HS-5 (cell line): ENCODE results near the gene ZFP92.
"Not testable (repeated sequence)": the region's sequence is repeated elsewhere in the genome, so short reads cannot be mapped to it uniquely, and the experiment has no call there.

Source experiments
- DNase-seq: peaks from one replicate; pipeline ENCODE4 v3.0.0-alpha.2; 2012; ENCODE audit warnings: low read depth

Gene ZFP92, protein sequence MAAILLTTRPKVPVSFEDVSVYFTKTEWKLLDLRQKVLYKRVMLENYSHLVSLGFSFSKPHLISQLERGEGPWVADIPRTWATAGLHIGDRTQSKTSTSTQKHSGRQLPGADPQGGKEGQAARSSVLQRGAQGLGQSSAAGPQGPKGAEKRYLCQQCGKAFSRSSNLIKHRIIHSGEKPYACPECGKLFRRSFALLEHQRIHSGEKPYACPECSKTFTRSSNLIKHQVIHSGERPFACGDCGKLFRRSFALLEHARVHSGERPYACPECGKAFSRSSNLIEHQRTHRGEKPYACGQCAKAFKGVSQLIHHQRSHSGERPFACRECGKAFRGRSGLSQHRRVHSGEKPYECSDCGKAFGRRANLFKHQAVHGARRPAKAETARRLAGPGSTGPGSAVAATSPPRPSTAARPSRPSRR

DNA sequence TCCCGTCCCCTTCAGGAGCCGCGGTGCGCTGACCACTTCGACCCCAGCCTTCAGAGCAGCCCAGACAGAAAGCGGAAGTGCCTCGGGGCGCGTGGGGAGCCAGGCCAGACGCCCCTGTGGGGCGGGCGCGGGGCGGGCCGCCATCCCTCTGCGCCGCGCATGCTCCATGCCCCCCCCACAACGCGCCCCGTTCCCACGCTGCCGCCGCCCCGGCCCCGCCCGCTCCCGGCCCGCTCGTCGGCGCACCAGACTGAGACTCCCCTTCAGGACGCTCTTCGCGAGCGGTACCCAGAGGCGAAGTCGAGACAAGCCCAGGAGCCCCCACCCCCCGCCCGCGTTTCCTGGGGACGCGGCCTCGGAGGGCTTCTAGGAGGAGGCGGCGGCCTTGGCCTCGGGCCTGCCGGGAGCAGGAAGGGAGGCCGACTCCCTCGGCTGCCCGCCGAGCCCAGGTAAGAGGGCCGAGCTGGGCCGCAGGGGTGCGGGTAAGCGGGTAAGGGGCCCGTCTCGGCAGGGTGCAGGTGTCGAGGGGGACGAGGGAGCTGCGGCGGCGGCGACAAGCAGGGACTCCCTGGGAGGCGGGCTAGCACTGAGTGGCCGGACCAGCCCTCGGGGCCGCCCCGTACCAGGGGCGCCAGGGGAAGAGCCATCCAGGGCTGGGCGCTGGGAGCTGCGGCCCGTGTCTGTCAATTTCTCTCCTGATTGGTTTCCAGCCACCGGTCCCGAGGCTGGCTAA is at the start of gene ZFP92:
ZFP92 (plus strand) TSS at position 218 of the 733 bp plus-strand sequence. CDS start 6,851 bp downstream, outside the sequence.
- no peak for DNase-seq

DNA sequence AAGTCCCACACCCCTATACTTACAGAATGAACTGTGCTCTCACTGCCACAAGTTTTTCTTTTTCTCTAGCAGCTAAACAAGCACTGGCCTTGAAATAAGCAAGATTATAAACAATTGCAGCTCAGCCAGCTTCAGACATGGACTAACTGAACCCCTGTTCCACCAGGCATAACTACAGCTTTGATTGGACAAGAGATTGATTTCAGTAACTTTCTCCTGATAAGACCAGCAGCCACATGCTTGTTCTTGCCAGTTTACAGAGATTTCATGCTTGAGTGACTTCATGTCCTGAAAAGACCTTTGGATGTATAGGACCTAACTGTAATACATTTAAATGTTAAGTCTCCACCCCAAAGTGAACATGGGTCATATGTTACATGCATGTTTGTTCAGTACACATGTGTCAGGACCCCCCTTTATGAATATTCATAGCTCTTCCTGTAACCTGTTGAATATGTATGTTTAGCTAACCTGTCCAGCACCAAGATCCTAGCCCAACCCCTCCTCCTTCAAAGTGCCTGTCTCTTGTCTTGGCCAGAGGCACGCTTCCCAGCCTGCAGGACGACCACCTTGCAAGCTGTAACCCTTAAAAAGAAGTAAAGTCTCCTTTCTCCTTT is 49.4 kb upstream of the ZFP92 start:
- DNase-seq: no peak

DNA sequence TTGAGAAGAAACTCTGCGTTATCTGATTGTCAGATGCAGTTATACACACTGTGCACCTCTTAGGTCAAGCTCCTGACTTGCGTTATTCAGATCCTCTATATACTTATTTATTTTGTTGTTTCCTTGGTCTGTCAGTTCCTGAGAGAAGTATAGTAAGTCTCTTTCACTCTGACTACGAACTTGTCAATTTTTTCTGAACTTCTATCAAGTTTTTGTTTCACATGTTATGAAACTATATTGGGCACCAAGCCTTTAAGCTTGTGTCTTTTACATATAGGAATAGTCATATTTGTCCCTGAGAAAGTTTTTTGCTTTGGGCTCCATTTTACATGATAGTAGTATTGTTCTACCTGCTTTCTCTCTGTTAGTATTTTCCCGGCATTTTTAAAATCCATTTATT is 45.6 kb upstream of the ZFP92 start:
- no peak for DNase-seq

DNA sequence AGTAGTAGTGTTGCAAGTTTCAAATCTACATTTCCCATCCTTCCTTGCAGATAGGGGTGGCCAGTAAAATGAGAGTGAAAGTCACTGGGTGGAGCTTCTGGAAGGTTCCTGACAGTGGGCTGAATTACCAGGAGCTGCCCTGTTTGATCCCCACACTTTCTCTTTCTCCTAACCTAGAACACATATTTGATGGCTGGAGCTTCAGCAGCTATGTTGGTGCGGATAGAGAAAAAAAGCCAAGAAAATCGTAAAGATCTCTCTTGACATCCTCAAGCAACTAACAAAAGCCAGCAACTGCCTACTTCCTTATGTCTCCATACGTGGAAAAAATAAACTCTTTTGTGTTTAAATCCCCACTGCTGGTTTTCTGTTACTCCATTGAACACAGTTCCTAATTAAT is 45.2 kb upstream of the ZFP92 start:
- DNase-seq: no peak

DNA sequence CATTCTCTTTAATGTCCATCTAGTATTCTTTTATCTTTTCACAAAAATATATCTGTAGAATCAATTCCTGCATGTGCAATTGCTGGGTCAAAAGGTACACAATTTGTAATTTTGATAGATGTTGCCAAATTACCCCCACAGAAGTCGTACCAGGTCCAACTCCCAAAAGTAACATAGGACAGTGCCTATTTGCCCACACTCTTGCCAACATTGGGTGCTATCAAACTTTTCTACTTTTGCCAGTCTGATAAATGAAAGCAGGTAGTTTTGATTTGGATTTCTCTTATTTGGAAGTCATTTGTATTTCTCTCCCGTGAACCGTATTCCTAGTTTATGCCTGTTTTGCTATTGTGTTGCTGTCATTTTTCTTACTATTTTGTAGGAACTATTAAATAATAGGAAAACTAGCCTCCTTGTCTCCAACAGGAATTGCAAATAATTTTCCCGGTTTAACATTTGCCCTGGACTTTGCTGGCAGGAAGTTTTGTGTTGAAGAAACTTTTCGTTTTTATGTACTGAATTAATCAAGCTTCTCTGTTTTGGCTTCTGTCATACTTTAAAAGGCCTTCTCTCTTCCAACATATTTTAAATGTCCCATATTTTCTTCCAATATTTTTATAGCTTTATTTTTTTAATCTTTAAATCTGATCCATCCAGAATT is 44.3 kb upstream of the ZFP92 start:
- DNase-seq: no peak

DNA sequence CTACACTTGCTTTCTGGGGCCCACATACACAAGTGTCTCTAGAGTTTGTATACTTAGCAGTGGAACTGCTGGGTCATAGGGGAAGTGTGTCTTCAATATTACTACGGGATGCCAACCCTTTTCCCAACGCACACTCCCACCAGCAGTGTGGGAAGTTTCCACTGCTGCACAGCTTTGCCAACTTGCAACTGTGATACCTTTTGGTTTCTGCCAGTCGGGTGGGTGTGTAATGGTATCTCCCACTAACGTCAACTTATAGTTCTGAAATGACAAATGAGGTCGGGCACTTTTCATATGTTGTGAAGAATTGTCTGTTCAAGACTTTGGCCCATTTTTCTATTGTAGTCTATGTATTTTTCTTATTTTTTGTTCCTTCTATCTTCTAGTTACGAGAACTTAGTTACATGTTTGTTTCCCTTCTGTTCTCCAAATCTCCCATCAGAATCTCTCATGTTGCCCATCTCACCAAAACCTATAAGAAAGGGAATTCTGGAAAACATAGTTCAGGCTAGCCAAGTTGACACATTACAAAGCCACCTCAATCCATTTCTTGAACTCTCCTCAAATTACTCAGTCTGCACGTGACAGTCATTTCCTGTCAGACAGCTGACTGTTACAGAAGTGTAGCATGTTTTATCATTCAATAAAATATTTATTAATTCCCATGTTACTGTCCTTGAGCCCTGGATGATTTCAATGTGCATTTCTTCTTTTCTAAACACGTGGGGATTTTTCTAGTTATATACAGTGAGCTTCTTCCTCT is 40.8 kb upstream of the ZFP92 start:
- DNase-seq: no peak

DNA sequence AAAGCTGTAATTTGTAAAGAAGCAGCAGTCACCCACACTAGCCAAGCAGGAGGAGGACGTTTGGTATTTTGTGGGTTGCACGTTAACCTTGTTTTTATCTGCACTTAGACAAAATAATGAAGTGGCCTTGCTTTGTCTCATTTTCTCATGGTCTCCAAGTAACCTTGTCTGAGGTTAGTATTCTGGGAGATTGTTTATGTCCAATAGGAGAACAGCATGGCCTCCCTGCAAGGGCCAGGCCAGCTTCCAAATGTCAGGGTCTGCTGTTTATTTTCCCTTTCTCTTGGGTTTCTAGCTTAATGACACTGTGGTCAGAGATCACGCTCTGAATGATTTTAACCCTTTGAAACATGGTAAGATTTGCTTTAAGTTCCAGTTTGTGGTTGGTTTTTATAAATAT is 40.0 kb upstream of the ZFP92 start:
- DNase-seq: no peak

DNA sequence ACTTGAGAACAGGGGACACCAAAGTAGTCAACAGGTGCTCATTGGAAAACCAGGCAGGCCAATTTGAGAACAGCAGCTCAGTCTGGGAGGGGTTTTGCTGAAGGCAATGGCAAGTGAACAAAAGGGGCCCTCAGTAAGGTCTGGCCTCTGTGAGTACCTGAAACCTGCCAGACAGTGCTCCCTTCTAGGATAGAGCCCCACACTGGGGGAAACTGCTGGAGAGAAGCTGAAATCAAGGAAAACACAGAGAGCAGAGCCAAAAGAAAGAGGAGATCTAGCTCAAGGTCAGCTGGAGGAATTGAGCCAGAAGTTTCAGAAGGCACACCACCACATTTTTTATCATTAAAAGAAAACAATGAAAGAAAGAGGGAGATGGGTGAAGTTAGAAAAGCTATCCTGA is 38.3 kb upstream of the ZFP92 start:
- no peak for DNase-seq

DNA sequence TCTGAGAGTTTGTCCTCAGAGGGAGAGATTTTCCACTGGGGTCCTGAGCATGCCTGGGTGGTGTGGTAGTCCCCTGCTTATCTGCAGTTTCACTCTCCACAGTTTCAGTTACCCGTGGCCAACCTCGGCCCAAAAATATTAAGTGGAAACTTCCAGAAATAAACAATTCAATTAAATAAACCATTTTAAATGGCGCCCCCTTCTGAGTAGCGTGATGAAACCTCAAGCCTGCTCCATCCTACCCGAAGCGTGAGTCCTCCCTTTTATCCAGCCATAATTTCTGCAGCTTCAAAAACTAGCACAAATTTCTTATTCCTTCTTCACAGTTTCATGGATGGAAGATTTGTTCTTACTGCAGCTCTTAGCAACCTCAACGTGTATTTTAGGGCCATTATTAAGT is 36.8 kb upstream of the ZFP92 start:
- DNase-seq: no peak

DNA sequence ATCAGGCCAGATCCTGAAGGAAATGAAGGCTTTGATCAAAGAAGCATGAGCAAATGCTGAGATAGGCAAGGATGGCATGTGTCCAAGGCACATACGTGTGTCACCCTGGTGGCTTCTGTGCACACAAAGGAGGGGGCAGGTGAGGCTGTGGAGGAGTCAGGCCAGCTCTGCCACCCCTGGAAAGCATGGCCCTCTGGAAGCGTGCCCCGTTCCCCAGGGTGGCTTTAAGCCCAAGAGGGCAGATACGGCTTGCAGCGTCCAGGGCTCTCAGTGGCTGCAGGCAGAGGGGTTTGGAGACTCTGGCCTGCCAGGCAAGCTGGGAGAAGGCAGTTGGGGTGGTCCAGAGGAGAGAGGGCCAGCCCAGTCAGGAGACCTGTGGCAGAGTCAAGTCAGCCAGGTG is 35.7 kb upstream of the ZFP92 start:
- DNase-seq: no peak

DNA sequence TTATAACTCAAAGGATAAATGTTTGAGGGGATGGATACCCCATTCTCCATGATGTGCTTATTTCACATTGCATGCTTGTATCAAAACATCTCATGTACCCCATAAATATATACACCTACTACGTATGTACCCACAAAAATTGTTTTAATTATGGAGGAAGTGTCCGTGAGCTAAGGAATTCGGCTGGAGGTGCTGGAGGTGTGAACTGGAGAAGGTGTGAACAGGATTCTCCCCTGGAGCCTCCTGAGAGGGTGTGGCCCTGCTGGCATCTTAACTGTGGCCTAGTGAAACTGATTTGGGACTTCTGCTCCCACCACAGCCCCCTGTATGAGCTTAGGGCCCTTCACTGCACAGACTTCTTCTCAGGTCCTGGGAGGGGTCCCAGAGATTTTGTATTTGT is 33.5 kb upstream of the ZFP92 start:
- no peak for DNase-seq

DNA sequence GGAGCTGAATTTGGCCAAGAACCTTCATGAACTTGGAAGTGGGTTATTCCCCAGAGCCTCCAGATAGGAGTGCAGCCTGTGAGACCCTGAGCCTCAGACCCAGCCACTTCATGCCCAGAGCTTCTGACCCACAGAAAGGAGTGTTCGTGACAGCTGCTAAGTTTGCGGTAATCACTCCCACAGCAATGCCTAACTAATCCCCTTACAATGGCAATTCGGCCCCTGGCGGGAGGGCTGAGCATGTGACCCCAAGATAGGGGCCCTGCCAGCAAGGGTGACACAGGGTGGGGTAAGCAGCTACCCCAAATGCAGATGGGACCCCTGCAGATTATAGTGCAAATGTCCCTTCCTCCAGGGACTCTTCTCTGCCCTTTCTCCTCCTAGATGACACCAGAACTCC is 32.7 kb upstream of the ZFP92 start:
- no peak for DNase-seq

DNA sequence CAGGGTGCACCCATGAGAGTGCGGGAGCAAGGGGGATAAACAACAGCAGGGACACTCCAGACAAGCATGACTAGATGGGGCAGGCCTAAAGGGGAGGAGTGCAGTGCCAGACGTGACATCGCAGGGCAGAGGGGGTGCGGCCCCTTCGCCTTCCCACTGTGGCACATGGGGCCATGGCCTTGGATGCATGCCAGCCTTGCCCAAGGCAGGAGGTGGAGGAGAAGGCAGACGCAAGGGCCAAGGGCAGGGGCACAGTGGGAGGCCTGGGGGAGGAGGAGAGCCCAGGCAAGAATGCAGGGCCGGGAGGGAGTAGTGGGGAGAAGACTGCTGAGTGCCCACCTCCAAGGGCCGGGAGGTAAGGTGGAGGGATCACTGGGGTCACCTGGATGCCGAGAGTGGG is 31.8 kb upstream of the ZFP92 start:
- DNase-seq: no peak

DNA sequence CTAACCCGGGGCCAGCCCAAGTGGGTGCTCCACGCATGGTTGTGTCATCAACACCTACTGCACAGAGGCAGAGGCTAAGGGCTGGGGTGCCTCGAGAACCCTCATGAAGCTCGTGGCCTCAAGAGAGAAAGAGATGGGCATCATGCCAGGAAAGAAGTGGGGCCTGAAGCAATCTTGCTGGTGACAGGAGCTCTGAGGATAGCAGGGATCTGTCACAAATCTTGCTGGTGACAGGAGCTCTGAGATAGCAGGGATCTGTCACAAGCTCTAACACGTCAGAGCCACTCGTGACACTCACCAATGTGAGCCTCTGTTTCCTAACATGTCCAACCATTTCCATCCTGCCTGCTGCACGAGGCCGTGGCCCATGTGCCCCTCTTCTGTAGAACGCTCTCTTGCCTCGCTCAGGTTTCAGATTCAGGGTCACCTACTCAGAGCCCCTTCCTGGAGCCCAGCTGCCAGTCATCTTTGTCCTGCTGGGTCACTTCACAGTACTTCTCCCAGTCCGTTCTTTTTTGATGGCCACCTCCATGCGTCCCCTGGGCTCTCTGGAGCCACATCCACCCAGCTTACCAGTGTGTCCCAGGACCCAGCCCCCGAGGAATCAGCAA is 31.2 kb upstream of the ZFP92 start:
- no peak for DNase-seq

DNA sequence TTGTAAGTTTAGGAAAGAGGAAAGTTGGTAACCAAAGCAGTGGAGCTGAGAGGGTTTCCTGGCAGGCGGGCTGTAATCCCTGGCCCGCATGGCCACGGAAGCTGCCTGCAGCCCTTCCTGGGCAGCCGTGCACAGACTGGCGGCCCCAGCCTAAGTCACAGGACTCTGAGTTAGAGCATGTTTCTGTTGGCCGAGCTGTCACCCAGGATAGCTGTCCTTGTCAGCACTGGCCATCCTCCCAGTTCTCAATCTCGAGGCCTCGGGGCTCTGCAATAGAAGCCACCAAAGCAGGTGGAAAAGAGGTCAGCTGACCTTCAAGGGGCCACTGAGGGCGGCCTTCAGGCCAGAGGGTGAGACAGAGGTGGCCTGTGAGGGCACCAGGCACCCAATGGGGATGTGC is 30.6 kb upstream of the ZFP92 start:
- DNase-seq: no peak

DNA sequence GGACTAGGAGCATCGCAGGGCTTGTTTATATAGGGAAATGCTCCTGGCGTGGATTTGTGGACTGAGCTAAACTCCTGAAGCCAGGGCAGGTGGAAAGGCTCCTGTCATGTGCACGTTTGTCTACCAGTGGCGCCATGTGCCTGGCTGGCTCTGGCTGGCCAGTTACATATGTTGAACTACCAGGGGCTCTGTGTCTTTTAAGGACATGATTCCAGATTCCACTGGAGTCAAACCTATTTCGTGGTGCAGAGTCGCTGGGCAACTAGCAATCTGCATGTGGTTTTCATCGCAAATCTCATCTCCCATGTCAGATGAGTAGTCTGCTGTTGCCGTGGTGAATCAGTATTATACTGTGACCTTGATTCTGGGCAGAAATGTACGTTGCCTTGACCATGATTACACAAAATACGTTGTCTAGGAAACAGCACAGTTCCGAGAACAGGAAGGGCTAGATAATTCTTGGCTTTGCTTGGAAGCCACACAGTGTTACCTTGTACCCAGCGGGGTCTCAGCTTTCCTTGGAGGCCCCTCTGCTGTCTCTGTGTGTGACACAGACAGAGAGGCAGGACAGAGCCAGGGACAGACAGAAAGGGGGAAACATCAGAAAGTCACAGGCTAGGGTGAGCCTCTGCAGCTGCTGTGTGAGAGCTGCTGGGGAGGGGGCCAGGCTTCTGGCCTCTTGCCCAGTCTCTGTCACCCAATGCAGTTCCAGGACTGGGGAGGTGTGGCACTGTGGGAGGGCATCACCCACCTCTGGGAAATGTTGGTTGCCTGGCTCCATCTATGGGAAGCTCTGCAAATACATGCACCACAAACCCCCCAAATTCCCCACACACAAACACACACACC is 29.4 kb upstream of the ZFP92 start:
- peak; percentile 60 for DNase-seq

DNA sequence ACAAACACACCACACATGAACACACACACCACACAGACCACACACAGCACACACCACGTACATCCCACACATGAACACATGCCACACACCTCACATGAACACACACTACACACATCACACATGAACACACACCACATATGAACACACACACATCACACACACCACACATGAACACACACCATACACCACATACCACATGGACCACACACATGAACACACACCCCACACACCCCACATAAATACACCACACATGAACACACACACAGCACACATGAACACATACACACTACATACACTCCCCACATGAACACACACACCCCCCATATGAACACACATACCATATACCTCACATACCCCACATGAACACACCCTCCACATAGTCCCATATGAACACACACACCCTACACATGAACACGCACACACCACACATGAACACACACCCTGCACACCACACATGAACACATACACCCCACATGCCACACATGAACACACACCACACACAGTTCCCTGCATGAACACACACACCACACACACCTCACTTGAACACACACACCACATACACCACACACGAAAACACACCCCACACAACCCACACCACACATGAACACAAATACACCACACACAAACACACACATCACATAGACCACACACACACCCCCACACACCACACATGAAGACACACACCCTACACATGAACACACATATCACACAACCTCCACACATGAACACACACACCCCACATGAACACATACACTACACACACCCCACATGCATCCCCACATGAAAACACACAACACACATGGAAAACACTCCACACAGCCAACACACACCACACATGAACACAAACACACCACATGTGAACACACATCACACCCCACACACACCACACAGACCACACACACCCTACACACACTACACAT is 28.4 kb upstream of the ZFP92 start:
- no peak for DNase-seq

DNA sequence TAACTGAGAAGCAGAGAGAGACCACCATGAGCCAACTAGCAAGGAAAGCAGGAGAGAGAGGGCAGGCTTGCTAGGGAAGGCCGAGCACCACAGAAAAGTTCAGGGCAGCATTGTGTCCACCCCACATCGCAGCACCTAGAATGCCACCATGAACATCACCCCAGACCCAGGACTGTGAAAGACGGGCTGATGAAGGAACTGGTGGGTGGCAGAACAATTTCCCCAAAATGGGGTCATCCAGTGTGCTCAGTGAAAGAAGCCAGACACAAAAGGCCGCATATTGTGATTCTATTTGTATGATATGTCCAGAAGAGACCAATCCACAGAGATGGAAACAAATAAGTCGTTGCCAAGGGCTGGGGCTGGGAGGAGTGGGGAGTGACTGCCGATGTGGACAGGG is 26.9 kb upstream of the ZFP92 start:
- no peak for DNase-seq

DNA sequence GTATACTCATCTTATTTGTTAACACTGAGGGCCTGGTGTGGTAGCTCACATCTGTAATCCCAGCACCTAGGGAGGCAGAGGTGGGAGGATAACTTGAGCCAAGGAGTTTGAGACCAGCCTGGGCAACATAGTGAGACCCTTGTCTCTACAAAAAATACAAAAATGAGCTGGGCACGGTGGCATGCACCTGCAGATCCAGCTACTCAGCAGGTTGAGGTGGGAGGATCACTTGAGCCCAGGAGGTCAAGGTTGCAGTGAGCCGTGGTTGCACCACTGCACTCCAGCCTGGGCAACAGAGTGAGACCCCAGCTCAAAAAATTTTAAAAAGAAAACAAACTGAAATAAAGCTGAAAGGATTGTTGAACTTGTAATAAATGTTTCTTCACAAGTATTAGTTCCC is 26.3 kb upstream of the ZFP92 start:
- not testable (repeated sequence) for DNase-seq
